GM18951 (cell line): ENCODE measurements around the gene WDR49.

Experiments used
- POLR2A ChIP-seq: IDR thresholded peaks from 4 replicates; pipeline ENCODE4 v1.6.1; 2011; ENCODE audit warnings: mild to moderate bottlenecking; ENCODE audit not compliant: insufficient read length, insufficient read depth; ENCODE audit errors: extremely low read depth
- in situ Hi-C: fragments of 300-500 bp; cut with MboI; formaldehyde crosslinking; loops from one replicate; pipeline ENCODE4 v1.12.0; 2022; ENCODE audit warnings: low sequenced_read_pairs, mixed read lengths, inconsistent platforms; ENCODE audit not compliant: unreplicated experiment

Gene WDR49

DNA sequence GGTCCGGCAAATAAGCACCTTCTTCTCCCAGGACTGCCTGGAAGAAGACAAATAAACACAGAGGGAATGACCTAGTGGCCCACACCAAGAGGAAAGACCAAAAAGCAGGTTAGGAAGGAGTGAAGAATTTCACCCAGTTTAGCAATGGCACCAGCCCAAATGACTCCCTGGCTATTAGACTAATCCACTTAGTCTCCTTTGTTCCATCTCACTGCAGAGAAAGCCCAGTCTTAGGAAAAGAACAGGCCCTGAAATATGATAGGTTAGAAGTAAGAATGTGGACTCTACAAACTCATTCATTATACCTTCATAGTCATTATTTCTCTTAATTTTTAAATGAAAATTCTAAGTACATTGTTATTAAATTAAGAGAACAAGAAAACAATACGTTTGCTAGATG is 203.1 kb downstream of the WDR49 start:
- in situ Hi-C loops: no loop called here
- TF ChIP-seq POLR2A: no peak

DNA sequence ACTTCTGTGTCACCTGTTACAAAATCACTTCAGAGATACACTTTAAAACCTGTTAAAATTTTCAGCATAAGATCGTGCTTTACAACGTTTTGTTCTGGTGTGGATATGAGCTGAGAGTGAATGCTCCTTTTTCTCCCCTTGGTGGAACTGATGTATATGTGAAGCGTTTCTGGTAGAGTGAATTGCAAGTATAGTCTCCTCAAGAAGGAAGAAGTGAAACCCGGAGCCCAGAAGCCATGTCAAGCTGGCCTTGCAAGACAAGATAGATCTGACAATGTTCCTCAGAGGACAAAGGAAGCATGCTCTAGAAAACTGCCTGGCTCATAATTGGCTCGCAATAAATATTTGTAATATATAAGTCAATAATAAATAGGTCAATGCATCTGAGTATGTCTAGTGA is 203.5 kb downstream of the WDR49 start:
- in situ Hi-C loops: no loop called here
- TF ChIP-seq POLR2A: no peak

GRCh38 chr3:167445491-167445890 is 208.3 kb downstream of the WDR49 start:
- in situ Hi-C loops: no loop called here

GRCh38 chr3:167441256-167441655 is 212.5 kb downstream of the WDR49 start:
- no peak for TF ChIP-seq POLR2A
- in situ Hi-C loops: no loop called here

More at GRCh38 chr3:167445491-167445890, 208.3 kb downstream of the WDR49 start:
- TF ChIP-seq POLR2A: no peak

DNA sequence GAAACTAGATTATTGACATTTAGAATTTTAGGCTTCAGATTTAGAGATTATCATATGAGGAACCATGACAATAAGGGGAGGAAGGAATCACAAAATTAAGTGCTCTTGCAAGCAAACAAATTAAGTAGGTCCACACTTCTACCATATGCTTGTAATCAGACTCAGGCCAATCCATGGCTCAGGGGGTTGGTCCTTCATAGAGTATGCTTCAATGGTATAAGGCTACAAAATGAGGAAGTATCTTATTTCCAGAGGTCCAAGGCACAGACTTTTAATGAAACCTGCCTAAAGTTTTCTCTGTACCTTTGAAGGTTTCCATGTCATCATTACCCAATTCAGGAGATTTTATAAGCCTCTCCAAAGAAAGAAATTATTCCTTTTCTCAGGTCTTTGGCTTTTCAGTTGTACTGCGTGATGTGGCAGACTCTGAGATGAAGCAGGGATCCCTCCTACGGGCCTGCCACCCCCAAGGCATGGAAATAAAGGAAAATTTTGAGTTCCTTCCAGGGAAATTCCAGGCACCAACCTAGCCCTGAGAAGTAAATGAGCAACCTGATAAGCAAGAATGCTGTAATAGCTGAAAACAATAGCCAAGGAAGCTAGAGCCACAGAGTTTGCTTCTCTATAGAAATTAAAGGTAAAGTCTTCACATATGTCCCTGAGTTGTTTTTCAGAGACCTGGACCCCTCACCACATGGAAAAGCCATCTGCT is 216.2 kb downstream of the WDR49 start:
- TF ChIP-seq POLR2A: no peak
- in situ Hi-C loops: no loop called here
